ENCODE data around the gene TMOD3.
"Not testable (repeated sequence)": the region's sequence is repeated elsewhere in the genome, so short reads cannot be mapped to it uniquely, and the experiment has no call there.

The TMOD3 gene

GRCh38 chr15:51861557-51862359 lies 32.3 kb downstream of the TMOD3 start:
- H3K4me3 ChIP-seq (ENCODE audit: low read depth, low read length), result no peak overlapping the region

- no peak overlapping the region for H3K4me3 ChIP-seq (ENCODE audit: low read depth, low read length)
Observed at GRCh38 chr15:51863131-51863530, 33.7 kb downstream of the TMOD3 start.

- H3K4me3 ChIP-seq (ENCODE audit: low read depth, low read length), result no peak overlapping the region
Observed at GRCh38 chr15:51864408-51865056, 35.1 kb downstream of the TMOD3 start.

- H3K4me3 ChIP-seq (ENCODE audit: low read depth, low read length), result no peak overlapping the region
Observed at GRCh38 chr15:51865317-51865716, 35.9 kb downstream of the TMOD3 start.

GRCh38 chr15:51866161-51866560 lies 36.7 kb downstream of the TMOD3 start:
- H3K4me3 ChIP-seq (ENCODE audit: low read depth, low read length), result no peak overlapping the region

- no peak overlapping the region for H3K4me3 ChIP-seq (ENCODE audit: low read depth, low read length)
Observed at GRCh38 chr15:51866751-51867150, 37.3 kb downstream of the TMOD3 start.

- H3K4me3 ChIP-seq (ENCODE audit: low read depth, low read length), result no peak overlapping the region
Observed at GRCh38 chr15:51869060-51869421, 39.6 kb downstream of the TMOD3 start.

GRCh38 chr15:51870774-51871173 lies 41.3 kb downstream of the TMOD3 start:
- H3K4me3 ChIP-seq (ENCODE audit: low read depth, low read length), result no peak overlapping the region

GRCh38 chr15:51874751-51875644 lies 45.5 kb downstream of the TMOD3 start:
- H3K4me3 ChIP-seq (ENCODE audit: low read depth, low read length), result no peak overlapping the region

GRCh38 chr15:51876169-51876568 lies 46.7 kb downstream of the TMOD3 start:
- no peak overlapping the region for H3K4me3 ChIP-seq (ENCODE audit: low read depth, low read length)

GRCh38 chr15:51878446-51879386 lies 49.3 kb downstream of the TMOD3 start:
- H3K4me3 ChIP-seq (ENCODE audit: low read depth, low read length), result no peak overlapping the region

- H3K4me3 ChIP-seq (ENCODE audit: low read depth, low read length), result no peak overlapping the region
Observed at GRCh38 chr15:51879555-51879954, 50.1 kb downstream of the TMOD3 start.

- H3K4me3 ChIP-seq (ENCODE audit: low read depth, low read length), result no peak overlapping the region
Observed at GRCh38 chr15:51883271-51883837, 53.9 kb downstream of the TMOD3 start.

- no peak overlapping the region for H3K4me3 ChIP-seq (ENCODE audit: low read depth, low read length)
Observed at GRCh38 chr15:51884041-51884440, 54.6 kb downstream of the TMOD3 start.

GRCh38 chr15:51884517-51885236 lies 55.2 kb downstream of the TMOD3 start:
- no peak overlapping the region for H3K4me3 ChIP-seq (ENCODE audit: low read depth, low read length)

GRCh38 chr15:51885758-51886157 lies 56.3 kb downstream of the TMOD3 start:
- not testable (repeated sequence) for H3K4me3 ChIP-seq (ENCODE audit: low read depth, low read length)

GRCh38 chr15:51887887-51888592 lies 58.6 kb downstream of the TMOD3 start:
- H3K4me3 ChIP-seq (ENCODE audit: low read depth, low read length), result no peak overlapping the region

GRCh38 chr15:51888593-51889195 lies 59.2 kb downstream of the TMOD3 start:
- no peak overlapping the region for H3K4me3 ChIP-seq (ENCODE audit: low read depth, low read length)
